ENCODE data around the gene ANO2.

- TF ChIP-seq CTCF (IDR thresholded peaks at IDR 0.05; ENCODE audit: low read depth, low read length, missing input control): no peak
- TF ChIP-seq ATF3 (IDR thresholded peaks at IDR 0.05): no peak
- TF ChIP-seq FOXA2 (IDR thresholded peaks at IDR 0.05): no peak
- TF ChIP-seq RAD21 (IDR thresholded peaks at IDR 0.05): no peak
- TF ChIP-seq JUND (IDR thresholded peaks at IDR 0.05): no peak
- no peak for TF ChIP-seq ZBTB33 (IDR thresholded peaks at IDR 0.05)
- TF ChIP-seq GABPA (IDR thresholded peaks at IDR 0.05 in 1 of 2, conservative IDR thresholded peaks at IDR 0.05 in 1 of 2): no peak
- TF ChIP-seq MAX (IDR thresholded peaks at IDR 0.05): no peak
These were observed 73.3 kb downstream of the ANO2 start for GRCh38 chr12:5871741-5872140.

Measured in liver (tissue), 3 donors.